GM12878 (cell line): Measurements from ENCODE around the gene ANO2.

Experiments used
- ESRRA ChIP-seq: IDR thresholded peaks from 2 replicates; pipeline ENCODE4 v1.6.1; 2012; ENCODE audit warnings: mild to moderate bottlenecking, low read length, improper control_type of control experiment
- POLR2A ChIP-seq: IDR thresholded peaks from 2 replicates; pipeline ENCODE4 v1.6.1; 2011; ENCODE audit warnings: low read depth, mild to moderate bottlenecking, low read length
- SMAD1 ChIP-seq: fragments of 450-650 bp; IDR thresholded peaks from 2 replicates; pipeline ENCODE4 v1.6.1; 2018; ENCODE audit warnings: mild to moderate bottlenecking, low read depth; ENCODE audit not compliant: partially characterized antibody
- TCF7 ChIP-seq: IDR thresholded peaks from 2 replicates; pipeline ENCODE4 v1.6.1; 2014; ENCODE audit warnings: antibody characterized with exemption, borderline replicate concordance

- no peak for TF ChIP-seq ESRRA
- TF ChIP-seq SMAD1, result no peak
- TF ChIP-seq TCF7, result no peak
- no peak for TF ChIP-seq POLR2A
These were observed 252.2 kb downstream of the ANO2 start for GRCh38 chr12:5692850-5693249.
